Activated naive CD8-positive, alpha-beta T cell treated with anti-CD3 and anti-CD28 coated beads, Interleukin-2, amount 10 ng/mL, durations not matched to agents 7 days and 5 days (primary cell): ENCODE measurements around the gene OSM. TPM values are rescaled to one million over a fixed set of nuclear protein-coding genes. Genes with fewer than 3 reads are reported as not detected.

Experiments
- total RNA-seq, 2 experiments: library from RNA; stranded (reverse); gene quantifications; one replicate each; pipeline ENCODE4 v1.2.3, GENCODE V29; 2021

The OSM gene
- total RNA-seq, 2 experiments from 2014 or later = 125 to 142 TPM

Other genes with a start within 250 kb of the OSM start
- under 1 TPM in 1 of 2 experiments, not detected in 1; 0.14 TPM for gene HORMAD2, start 186.4 kb downstream of the OSM start, total RNA-seq
- gene LIF, start 20.1 kb downstream of the OSM start, total RNA-seq = 100 to 1,000 TPM; 508 to 564 TPM
- gene CASTOR1, start 22.7 kb upstream of the OSM start, total RNA-seq = 10 to 100 TPM; 24.2 to 27.5 TPM
- 10 to 100 TPM; 54.0 to 54.2 TPM for gene TBC1D10A, start 60.1 kb upstream of the OSM start, total RNA-seq
- 100 to 1,000 TPM; 220 to 233 TPM for gene SF3A1, start 90.0 kb upstream of the OSM start, total RNA-seq
- 1 to 10 TPM; 4.0 to 4.7 TPM for gene CCDC157, start 90.2 kb upstream of the OSM start, total RNA-seq
- gene RNF215, start 120.6 kb upstream of the OSM start, total RNA-seq = 10 to 100 TPM; 11.1 to 11.3 TPM
- 1 to 10 TPM; 9.9 TPM for gene SEC14L2, start 130.2 kb upstream of the OSM start, total RNA-seq
- 10 to 100 TPM; 63.3 to 64.8 TPM for gene MTFP1, start 158.9 kb upstream of the OSM start, total RNA-seq
- gene SEC14L3, start 205.2 kb upstream of the OSM start, total RNA-seq = not detected
- not detected for gene SEC14L4, start 238.8 kb upstream of the OSM start, total RNA-seq